Measurements from ENCODE around the gene PGAP1.

Gene PGAP1

GRCh38 chr2:196925051-196925767, 1.3 kb downstream of the PGAP1 start:
- TF ChIP-seq CREB1 (IDR thresholded peaks at IDR 0.05; ENCODE audit: low read depth) (no peak), TCF12 (IDR thresholded peaks at IDR 0.05; ENCODE audit: low read depth) (no peak), NFIC (IDR thresholded peaks at IDR 0.05) (no peak), MAX (IDR thresholded peaks at IDR 0.05) (no peak), EP300 (IDR thresholded peaks at IDR 0.05; ENCODE audit: borderline replicate concordance) (no peak), TEAD4 (IDR thresholded peaks at IDR 0.05) (no peak), RAD21 (IDR thresholded peaks at IDR 0.05; ENCODE audit: low read depth) (no peak), ZBTB7A (IDR thresholded peaks at IDR 0.05; ENCODE audit: low read depth) (no peak), CEBPB (IDR thresholded peaks at IDR 0.05) (no peak), EGR1 (IDR thresholded peaks at IDR 0.05) (no peak), REST (IDR thresholded peaks at IDR 0.05; ENCODE audit: low read depth) (no peak), FOXM1 (IDR thresholded peaks at IDR 0.05; ENCODE audit: borderline replicate concordance, low read depth) (no peak), YY1 (IDR thresholded peaks at IDR 0.05; ENCODE audit: low read depth) (no peak), TAF1 (IDR thresholded peaks at IDR 0.05; ENCODE audit: low read depth) (no peak), USF1 (IDR thresholded peaks at IDR 0.05) (no peak)

- TF ChIP-seq EP300 (IDR thresholded peaks at IDR 0.05; ENCODE audit: borderline replicate concordance) (no peak), TEAD4 (IDR thresholded peaks at IDR 0.05) (no peak), CREB1 (IDR thresholded peaks at IDR 0.05; ENCODE audit: low read depth) (no peak), CEBPB (IDR thresholded peaks at IDR 0.05) (no peak), YY1 (IDR thresholded peaks at IDR 0.05; ENCODE audit: low read depth) (no peak), REST (IDR thresholded peaks at IDR 0.05; ENCODE audit: low read depth) (no peak), TAF1 (IDR thresholded peaks at IDR 0.05; ENCODE audit: low read depth) (no peak), MAX (IDR thresholded peaks at IDR 0.05) (no peak), EGR1 (IDR thresholded peaks at IDR 0.05) (no peak), RAD21 (IDR thresholded peaks at IDR 0.05; ENCODE audit: low read depth) (no peak), FOXM1 (IDR thresholded peaks at IDR 0.05; ENCODE audit: borderline replicate concordance, low read depth) (no peak), TCF12 (IDR thresholded peaks at IDR 0.05; ENCODE audit: low read depth) (no peak), USF1 (IDR thresholded peaks at IDR 0.05) (no peak), NFIC (IDR thresholded peaks at IDR 0.05) (no peak)
Measured at GRCh38 chr2:196924051-196924450, 2.5 kb downstream of the PGAP1 start.

- TF ChIP-seq EP300 (IDR thresholded peaks at IDR 0.05; ENCODE audit: borderline replicate concordance) (no peak), TAF1 (IDR thresholded peaks at IDR 0.05; ENCODE audit: low read depth) (no peak), EGR1 (IDR thresholded peaks at IDR 0.05) (no peak), YY1 (IDR thresholded peaks at IDR 0.05; ENCODE audit: low read depth) (no peak)
Measured at GRCh38 chr2:196918927-196919326, 7.6 kb downstream of the PGAP1 start.

GRCh38 chr2:196917802-196918201, 8.7 kb downstream of the PGAP1 start:
- TF ChIP-seq RAD21 (IDR thresholded peaks at IDR 0.05; ENCODE audit: low read depth) (no peak), CREB1 (IDR thresholded peaks at IDR 0.05; ENCODE audit: low read depth) (no peak), TCF12 (IDR thresholded peaks at IDR 0.05; ENCODE audit: low read depth) (no peak), EP300 (IDR thresholded peaks at IDR 0.05; ENCODE audit: borderline replicate concordance) (no peak)

GRCh38 chr2:196915507-196916189, 10.9 kb downstream of the PGAP1 start:
- TF ChIP-seq TEAD4 (IDR thresholded peaks at IDR 0.05) (no peak), TAF1 (IDR thresholded peaks at IDR 0.05; ENCODE audit: low read depth) (no peak), EP300 (IDR thresholded peaks at IDR 0.05; ENCODE audit: borderline replicate concordance) (no peak), YY1 (IDR thresholded peaks at IDR 0.05; ENCODE audit: low read depth) (no peak), USF1 (IDR thresholded peaks at IDR 0.05) (no peak), REST (IDR thresholded peaks at IDR 0.05; ENCODE audit: low read depth) (no peak), MAX (IDR thresholded peaks at IDR 0.05) (no peak), NFIC (IDR thresholded peaks at IDR 0.05) (no peak)

All from Ishikawa (cell line).